HL-60 (cell line): ENCODE results near the gene TLX1.

Experiments
- DNase-seq, 2 experiments: peaks; one replicate each; pipeline ENCODE4 v3.0.0-alpha.2; 2010 to 2020; ENCODE audit warnings: low read depth in 1 of 2, low spot score in 1 of 2
- H3K27ac ChIP-seq: fragments of 250-450 bp; sonication (Bioruptor Pico); replicated peaks from 2 replicates; pipeline ENCODE4 v1.5.1; 2020; ENCODE audit warnings: mild to moderate bottlenecking, moderate library complexity
- H3K27me3 ChIP-seq: fragments of 250-450 bp; sonication (Bioruptor Pico); 2 replicates; pipeline ENCODE4 v1.5.1; 2021; ENCODE audit warnings: mild to moderate bottlenecking, moderate library complexity; ENCODE audit not compliant: insufficient read depth, poor library complexity, severe bottlenecking
- H3K4me3 ChIP-seq: replicated peaks from 2 replicates; pipeline ENCODE4 v1.5.1; 2011; ENCODE audit warnings: mild to moderate bottlenecking, control low read depth, low read length; ENCODE audit not compliant: insufficient read depth
- CTCF ChIP-seq: IDR thresholded peaks from one replicate; pipeline ENCODE4 v1.5.1; 2011; ENCODE audit warnings: low read length, control low read depth, inconsistent platforms; ENCODE audit not compliant: insufficient read depth
- GABPA ChIP-seq: IDR thresholded peaks from 2 replicates; pipeline ENCODE4 v1.6.1; 2012; ENCODE audit warnings: low read depth
- POLR2AphosphoS5 ChIP-seq: IDR thresholded peaks from 2 replicates; pipeline ENCODE4 v1.6.1; 2012; ENCODE audit warnings: low read depth
- REST ChIP-seq: IDR thresholded peaks from 2 replicates; pipeline ENCODE4 v1.6.1; 2012; ENCODE audit warnings: low read depth; ENCODE audit not compliant: insufficient replicate concordance
- SPI1 ChIP-seq: IDR thresholded peaks from 2 replicates; pipeline ENCODE4 v1.6.1; 2012; ENCODE audit warnings: low read depth, mild to moderate bottlenecking, borderline replicate concordance

TLX1 gene

GRCh38 chr10:101132636-101133473 lies 1.8 kb downstream of the TLX1 start:
- no peak for TF ChIP-seq GABPA
- TF ChIP-seq POLR2AphosphoS5: no peak
- TF ChIP-seq SPI1: no peak
- no peak for TF ChIP-seq CTCF
- H3K4me3 ChIP-seq: no peak overlapping the region
- peaks cover 87% of the 10 kb centered on the region for H3K27me3 ChIP-seq
- no peak for DNase-seq
- H3K27ac ChIP-seq: no peak overlapping the region

GRCh38 chr10:101133489-101134298 lies 2.6 kb downstream of the TLX1 start:
- DNase-seq: no peak
- TF ChIP-seq REST (no peak), SPI1 (no peak), CTCF (no peak), POLR2AphosphoS5 (no peak), GABPA (no peak)
- H3K27ac ChIP-seq: no peak overlapping the region
- H3K27me3 ChIP-seq: peaks cover 87% of the 10 kb centered on the region
- no peak overlapping the region for H3K4me3 ChIP-seq

GRCh38 chr10:101134299-101135127 lies 3.4 kb downstream of the TLX1 start:
- TF ChIP-seq REST (no peak), SPI1 (no peak)
- no peak overlapping the region for H3K27ac ChIP-seq
- no peak for DNase-seq
- H3K27me3 ChIP-seq: peaks cover 94% of the 10 kb centered on the region
- 0 out of 2 replicates have a peak overlapping the region, but pooled peaks have one; percentile 7 for H3K4me3 ChIP-seq
